Measurements from ENCODE around the gene NLN.

DNA sequence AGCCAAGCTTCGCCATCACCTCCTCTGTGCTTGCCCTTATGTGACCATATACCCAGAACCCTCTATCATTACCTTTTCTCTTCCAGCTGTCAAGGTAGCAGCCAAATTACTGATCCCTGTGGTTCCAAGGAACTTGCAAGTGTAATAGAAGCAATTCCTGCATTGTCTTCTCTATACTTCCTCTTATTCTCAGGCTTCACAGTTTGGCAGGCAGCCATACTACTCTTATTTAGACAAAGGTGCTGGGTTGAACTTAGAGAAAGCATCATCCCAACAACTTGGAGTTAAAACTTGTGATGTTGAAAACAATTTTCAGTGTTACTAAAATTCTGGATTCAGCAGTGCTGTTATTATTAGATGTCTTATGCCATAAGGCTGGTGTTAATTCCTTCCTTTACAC is 93.2 kb downstream of the NLN start:
- TF ChIP-seq, protein P1, sequence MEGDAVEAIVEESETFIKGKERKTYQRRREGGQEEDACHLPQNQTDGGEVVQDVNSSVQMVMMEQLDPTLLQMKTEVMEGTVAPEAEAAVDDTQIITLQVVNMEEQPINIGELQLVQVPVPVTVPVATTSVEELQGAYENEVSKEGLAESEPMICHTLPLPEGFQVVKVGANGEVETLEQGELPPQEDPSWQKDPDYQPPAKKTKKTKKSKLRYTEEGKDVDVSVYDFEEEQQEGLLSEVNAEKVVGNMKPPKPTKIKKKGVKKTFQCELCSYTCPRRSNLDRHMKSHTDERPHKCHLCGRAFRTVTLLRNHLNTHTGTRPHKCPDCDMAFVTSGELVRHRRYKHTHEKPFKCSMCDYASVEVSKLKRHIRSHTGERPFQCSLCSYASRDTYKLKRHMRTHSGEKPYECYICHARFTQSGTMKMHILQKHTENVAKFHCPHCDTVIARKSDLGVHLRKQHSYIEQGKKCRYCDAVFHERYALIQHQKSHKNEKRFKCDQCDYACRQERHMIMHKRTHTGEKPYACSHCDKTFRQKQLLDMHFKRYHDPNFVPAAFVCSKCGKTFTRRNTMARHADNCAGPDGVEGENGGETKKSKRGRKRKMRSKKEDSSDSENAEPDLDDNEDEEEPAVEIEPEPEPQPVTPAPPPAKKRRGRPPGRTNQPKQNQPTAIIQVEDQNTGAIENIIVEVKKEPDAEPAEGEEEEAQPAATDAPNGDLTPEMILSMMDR (IDR thresholded peaks at IDR 0.05) = no peak
- no peak for TF ChIP-seq POLR2A (IDR thresholded peaks at IDR 0.05)

Data from Peyer's patch (tissue), 4 donors.